Epidermal melanocyte (primary cell): ENCODE data around the gene ARHGAP24.

Experiments used
- DNase-seq: peaks from one replicate; pipeline ENCODE4 v3.0.0; 2011; ENCODE audit warnings: low spot score; ENCODE audit not compliant: insufficient read length

Gene ARHGAP24

DNA sequence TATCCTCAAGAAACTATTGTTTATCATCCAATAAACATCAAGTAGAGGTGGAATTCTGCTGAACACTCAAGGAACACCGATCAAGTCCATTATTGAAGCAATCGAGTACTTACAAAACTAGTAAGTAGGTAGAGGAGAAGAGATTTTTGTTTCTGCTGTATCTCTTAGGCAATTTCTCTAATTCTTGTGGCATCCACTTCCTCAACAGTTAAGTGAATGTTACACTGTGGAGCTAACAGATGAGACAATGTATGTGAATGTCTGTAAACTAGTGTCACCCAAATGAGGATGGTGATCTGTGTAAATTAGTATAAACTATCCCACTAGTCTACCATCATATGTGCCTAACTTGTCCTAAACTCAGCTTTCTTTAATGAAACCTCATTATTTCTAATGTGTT, 261.6 kb downstream of the ARHGAP24 start:
- no peak for DNase-seq

DNA sequence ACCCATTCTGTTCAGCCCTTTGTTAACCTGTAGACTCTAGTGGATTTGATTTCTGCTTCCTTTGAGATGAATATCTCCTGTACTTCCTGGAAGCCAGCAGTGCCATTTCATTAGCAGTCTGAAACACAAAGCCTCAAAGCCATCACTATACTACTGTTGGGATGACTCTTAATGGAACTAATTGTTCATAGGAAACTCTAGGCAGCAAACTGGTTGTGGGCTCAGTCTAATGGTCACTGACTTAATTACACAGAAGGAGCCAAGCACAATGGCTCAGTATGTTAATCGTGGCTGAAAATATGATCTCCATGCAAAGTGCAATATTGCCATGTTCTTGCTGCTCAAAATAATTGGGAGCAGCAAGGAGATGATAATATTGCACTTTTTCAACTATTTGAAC, 262.3 kb downstream of the ARHGAP24 start:
- no peak for DNase-seq

DNA sequence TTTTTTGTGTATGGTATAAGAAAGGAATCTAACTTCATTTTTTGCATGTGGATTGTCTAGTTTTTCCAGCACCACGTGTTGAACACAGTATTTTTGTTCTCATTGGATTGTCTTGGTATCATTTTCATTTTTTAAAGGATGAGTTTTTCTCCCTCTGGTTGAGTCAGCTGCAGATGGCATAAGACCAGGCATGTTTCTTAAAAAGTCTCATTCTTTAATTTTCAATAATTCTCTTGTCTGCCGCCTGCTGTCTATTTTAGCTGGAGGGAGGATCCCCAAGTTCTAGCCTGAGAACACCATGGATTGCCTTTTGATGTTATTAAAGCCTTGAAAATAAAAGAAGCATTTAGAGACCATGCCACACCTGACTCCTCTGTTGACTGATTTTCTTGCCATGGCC, 263.8 kb downstream of the ARHGAP24 start:
- no peak for DNase-seq

DNA sequence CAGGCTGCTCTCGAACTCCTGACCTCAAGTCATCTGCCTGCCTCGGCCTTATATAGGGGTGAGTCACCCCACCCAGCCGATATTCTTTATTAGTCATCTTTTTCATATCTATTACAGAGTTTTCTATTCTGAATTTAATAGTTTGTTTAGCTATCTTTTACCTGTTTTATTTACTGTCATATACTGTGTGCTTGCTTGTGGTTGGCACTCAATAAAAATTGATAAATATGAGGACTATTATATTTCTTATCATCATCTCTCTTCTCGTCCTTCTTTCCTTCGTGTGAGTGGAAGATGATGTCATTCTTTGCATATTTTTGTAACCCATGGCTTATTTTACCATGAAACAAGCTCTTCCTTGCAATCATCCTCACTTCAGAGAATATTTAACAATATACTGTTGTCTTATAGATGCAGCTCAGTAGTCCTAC, 265.5 kb downstream of the ARHGAP24 start:
- DNase-seq: no peak

DNA sequence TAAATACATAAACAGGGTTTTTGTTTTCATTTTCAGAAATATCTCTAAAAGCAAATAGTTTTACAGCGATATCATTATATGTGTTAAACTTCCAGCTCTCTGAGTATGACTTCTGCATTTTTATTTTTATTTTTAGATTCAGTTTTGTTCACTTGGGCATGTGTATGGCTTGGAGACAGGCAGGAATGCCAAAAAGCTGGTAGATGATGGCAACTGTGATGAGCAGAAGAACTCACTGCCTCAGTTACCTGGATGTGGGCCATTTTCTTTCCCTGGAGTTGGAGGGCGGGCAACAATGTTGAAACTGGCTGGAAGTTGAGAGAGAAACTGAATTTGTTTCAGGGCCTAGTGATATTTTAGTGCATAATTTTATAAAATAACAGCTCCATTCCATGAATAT, 266.4 kb downstream of the ARHGAP24 start:
- DNase-seq: no peak

DNA sequence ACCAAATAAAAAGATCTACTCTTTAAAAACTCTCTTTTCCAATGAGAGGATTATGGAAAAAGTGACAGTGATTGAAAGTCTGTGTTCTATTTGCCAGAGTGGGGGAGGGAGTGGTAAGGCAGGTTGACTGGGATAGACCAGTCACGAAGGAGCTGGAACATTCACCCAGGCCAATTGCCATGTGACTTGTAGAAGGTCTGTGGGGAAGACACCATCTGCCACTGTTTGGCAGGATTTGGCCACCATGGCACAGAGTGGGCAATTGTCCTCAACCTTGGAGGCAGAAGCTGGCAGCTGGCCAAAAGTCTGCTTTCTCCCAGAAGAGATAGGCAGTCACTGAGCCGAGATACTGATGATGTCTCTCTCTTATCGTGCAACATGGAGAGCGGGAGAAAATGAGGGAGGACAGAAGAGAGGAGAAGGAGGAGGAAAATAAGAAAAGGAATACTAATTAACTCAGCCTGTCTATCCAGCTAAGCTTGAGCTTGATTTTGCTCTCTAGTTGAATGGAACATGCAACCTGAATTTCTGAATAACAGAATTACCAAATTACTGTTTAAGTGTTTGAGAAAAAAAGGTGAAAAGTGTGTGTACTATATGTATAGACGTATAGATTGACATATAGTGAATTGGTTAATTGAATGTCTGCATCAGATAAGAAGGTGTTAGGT, 267.1 kb downstream of the ARHGAP24 start:
- no peak for DNase-seq

DNA sequence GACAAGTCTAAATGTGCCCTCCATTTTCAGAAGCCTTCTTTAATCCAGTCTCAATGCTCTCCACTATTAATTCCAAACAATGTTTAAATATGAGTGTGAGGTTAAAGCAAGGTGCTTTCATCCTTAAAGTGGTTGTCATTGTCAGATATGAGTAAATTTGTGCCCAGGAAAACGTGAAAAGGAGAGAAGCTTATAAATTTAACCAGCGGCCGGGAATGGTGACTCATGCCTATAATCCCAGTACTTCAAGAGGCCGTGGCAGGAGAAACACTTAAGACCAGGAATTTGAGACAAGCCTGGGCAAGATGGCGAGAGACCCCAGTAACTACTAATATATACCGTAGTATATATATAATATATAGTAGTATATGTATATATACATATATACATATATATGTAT, 270.0 kb downstream of the ARHGAP24 start:
- no peak for DNase-seq

DNA sequence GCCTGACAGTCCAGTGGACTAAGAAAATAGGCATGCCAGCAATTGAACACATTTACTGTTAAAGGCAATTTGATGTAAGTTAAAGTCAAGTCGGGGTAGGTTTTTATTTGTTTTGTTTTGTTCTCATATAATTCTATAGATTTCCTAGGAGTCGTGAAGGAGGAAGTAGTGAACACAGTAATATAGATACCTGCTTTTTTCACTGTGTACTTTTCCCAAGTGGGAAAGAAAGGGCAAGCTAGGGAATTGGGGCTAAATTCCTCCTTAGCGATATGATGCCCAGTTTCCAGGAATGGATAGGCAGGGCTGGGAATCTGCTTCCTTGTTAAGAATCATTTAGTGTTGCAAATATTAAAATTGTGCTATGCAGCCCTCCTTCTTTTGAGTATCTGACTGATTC, 271.0 kb downstream of the ARHGAP24 start:
- no peak for DNase-seq

DNA sequence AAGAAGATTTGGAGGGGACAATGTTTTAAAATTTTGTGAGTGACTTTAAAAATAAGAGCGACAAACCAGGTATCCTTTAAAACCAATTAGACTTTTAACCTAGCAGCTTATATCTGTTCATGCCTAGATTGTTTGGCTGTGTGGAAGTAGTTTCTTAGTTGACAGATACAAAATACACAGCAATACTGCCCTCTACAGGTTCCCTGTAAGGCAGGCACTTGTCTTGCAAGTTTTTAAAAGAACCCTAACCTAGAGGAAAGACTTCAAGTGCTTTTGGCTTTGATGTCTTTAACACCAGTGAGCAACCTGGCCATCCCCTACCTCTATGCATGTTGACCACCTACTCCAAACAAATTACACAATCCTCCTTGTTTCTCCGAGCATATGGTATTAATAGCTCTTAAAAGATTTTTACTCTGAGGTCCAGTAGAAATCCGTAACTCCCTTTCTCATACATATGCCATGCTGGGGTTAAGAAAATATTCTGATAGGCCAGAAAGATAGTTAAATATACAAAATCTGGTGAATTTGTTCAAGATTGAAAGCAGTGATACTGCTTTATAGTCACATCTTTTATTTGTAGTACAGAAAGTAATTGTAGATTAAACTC, 273.0 kb downstream of the ARHGAP24 start:
- DNase-seq: peak; percentile 32

DNA sequence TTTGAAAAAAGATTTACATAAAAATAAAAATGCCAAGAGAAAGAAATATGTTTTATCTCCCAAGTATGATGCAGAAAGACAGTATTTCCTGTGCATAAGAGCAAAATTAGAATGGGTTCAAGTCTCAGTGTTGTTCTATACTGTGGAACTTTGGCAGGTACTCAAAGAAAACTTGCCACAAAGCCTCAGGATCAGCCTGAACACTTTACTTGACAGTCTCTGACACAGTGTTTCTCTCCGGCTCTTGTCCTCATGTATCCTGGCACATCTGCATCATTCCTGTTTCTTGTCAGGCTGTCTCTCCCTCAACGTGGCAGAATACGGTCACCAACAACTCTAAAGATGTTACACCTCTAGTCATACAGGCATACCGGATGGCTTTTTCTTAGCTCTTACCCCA, 273.7 kb downstream of the ARHGAP24 start:
- no peak for DNase-seq

DNA sequence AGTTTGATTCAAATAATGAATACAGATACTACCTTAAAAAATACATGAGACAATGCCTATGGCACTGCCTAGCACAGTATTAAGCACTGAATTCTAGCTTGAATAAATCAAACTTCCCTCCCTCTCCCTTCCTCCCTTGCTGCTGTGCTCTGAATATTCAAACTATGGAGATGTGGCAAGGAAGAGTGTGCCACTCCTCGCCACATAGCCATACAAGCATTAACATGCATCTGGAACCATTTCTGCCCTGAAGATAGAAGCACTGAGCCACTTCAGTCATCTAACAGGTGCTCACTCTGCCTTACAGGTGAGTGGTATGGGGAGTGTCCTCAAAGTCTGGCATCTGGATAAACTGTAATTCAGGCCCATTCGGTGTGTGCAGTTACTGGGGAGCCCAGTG, 276.9 kb downstream of the ARHGAP24 start:
- DNase-seq: no peak

DNA sequence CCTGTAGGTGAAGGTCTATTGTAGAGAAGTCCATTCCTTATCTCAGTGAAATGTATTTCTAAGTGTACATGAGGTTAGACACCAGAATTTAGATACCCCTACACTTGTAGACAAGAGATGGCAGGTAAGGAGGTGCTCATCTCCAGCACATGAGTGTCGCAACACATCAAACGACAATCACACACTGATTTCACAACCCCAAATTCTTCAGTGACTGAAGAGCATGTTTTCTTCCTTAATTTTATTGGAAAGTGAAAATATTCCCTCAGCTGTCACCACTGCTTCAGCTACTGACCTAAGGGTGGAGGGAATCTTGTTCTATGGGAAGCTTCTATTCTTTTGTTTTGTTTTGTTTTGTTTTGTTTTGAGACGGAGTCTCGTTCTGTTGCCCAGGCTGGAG, 280.3 kb downstream of the ARHGAP24 start:
- DNase-seq: no peak

DNA sequence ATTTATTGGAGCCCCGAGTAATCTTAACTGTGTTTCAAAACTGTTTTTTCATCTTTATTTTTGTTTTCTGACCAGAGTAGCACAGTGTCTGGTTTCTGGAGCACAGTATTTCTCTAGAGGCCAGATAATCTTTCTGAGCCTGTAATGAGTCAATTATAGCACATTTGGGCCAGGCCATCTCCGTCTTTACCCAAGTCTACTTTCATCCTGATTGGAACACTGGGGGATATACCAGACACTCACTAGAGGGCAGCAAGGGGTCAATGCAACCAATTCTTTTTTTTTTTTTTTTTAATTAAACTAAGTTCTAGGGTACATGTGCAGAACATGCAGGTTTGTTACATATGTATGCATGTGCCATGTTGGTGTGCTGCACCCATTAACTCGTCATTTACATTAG, 282.0 kb downstream of the ARHGAP24 start:
- DNase-seq: no peak

DNA sequence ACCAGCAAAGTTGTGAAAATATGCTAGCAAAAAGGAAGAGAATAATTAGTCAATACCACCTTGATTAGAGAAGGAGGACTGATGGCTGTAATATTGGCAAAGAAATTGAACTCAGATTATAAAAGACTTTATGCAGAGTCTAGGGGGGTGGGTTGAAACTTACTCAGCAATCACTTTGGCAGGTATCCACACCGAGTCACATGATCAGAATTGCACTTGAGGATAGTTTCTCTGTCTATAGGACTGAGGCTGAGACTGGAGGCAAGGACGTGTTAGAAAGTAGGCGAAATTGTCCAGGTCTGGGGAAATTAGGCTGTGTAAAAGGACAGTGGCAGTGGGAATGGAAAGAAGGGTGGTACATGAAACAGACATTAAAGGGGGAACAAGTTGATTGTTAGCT, 284.4 kb downstream of the ARHGAP24 start:
- DNase-seq: no peak

DNA sequence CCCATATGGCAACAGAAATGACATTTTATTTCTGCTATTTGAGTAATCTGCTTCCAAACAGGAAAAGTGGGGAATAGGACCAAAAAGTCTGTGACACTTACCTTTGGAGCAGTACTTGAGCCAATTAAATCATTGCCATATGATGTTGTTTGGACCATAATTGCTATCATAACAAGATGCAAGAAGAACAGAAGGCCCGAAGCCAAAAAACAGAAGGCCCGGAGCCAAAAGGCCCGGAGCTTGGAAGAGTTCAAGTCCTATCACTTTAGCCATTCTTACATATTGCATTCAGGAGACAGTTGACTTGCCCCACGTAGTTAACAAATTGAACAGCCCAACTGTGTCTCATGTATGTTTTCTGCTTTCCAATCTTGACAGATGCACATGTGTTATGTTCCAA, 285.6 kb downstream of the ARHGAP24 start:
- DNase-seq: no peak

DNA sequence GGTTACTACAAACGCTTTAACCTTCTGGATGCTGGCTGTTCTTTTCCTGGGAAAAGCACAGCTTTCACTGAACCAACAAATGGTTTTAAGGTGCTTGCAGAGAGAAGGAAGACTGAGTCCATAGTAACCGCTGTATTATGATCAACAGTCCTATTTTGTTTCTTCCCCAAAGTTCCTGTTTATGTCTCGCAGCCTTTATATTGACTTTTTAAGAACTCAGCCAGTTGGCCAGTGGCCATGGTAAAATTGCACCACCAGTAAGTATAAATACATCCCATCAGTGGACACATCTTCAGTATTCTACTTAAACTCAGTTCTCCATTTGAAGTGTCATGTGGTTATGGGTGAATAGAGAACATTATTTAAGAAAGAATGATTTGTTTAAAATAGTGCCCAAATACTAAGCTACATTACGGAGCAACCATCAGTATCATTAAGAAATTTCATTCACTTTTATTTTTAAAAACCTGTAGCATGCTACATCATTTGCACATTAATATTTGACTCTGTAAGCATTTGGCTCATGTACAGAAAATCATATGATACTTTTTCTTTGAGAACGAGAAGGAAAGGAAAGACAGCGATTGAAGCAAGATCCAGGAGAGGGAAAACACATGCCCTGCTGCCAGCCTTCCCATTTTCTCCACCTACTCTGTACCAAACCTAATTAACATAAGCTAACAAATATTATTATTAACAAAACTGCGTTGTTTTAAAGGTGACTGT, 287.0 kb downstream of the ARHGAP24 start:
- DNase-seq: no peak

DNA sequence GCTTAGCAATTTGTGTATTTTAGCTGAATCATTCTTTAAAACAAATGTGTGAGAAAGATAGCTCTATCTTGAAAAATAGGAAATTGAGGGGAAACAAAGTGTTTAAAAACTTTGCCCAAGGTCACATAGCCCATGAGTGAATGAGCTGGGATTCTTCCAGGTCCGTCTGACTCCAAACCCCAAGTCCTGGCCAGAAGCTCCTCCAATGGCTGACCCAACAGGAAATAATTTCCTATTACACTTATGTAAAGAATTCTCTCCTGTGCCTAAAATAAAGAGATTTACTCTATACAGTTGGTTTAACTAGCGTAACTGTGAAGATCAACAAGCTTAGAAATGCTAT, 287.6 kb downstream of the ARHGAP24 start:
- no peak for DNase-seq

DNA sequence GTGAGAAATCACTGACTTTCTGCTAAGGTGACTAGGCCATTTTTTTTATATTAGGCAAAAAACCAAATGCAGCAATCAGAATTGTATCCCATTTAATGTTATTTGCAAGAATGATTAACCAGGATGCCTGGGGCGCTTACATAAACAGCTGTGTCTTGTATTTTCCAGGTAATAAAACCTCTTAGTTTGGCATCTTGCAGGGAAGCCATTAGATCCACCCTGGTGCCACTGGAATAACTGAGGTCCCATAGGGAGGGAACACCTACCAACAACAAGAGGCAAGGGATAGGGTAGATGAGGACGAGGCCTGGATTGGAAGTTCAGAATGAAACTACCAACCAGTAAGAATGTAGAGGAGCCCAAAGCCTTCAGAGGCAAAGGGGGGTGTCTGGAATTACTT, 288.3 kb downstream of the ARHGAP24 start:
- DNase-seq: no peak

DNA sequence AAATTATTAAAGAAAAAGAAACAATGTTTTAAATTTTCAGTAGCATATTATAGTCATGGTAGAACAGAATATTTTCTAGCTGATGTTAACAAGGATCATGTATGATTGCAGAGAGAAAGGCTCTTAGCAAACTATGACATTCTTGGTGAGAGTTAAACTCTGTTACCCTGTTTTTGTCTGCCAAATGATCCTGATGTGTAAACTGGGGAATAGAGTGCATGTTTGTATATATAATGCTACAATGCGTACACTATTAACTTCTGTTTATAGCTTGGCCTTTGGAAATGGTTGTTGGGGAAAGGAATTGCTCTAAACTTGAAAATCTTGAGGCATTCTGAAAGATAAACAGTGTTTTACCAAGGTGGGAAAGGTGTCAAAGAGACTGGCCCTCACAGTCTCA, 292.7 kb downstream of the ARHGAP24 start:
- DNase-seq: no peak

DNA sequence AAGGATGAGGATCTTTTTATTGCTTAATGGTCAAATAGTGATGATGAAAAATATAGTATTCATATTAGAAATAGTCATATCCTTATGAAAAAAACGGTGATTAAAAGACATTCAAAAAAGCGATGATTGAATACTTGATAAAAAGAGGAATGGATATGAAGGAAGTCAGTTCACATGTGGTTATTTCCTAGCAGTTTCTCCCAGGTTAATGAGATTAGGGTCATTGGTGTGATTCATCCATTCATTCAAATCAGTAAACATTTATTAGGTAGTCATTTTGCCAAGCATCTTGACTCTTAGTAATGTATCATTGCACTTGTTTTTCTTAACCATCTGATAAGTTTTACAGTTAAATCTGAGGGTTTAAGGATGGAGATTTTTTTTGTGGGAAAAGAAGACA, 294.1 kb downstream of the ARHGAP24 start:
- no peak for DNase-seq

DNA sequence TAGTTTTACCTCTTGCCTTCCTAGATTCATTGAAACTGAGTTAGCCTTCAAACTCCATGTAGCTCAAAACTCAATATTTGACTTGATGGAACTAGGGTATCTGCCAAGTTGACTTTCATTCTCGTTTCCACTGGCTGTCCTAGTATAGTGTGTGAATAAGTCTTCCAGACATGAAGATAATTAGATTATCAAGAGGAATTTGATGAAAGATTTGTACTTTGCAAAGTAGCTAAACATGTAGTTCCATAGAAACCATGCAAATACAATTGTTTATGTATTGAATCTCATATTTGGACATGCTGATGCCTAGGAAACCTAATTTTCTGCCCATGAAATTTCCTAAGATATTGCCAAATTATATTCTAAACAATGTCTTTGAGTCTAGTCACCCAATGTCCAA, 297.5 kb downstream of the ARHGAP24 start:
- no peak for DNase-seq

DNA sequence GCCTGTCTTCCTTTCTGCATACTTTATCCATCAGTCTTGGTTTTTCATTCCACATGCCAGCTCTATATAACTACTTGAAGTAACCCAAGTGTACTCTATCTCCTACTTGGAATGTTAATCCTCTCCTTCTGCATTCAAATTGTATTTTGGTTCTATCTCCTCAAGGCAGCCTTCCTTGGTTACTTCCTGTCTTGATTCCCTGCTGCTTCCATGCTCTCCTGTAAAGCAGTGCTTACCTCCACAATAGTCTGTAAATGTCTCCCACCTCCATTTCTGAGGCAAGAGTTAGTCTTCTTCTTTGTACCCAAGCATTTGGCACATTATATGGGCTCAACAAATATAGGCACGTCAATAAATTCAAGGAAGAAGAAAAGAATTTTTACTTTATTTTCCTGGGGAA, 298.4 kb downstream of the ARHGAP24 start:
- DNase-seq: no peak

DNA sequence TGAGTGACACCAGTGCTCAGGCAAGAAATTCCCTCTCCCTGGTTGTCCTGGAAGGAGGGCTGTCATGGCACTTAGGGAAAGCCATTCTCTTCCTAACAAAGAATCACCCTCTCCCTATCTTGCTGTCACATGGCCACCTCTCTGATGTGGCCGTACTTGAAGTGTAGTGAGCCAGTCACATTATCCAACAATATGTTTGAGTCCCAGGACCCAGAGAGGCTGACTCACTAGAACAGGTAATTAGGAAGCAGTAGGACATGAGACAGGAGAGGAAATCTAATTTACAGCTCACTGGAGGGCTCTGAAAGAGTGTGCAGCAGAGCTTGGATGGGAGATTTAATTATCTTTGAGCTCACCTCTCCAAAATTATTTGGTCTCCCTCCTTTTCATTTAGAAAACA, 299.1 kb downstream of the ARHGAP24 start:
- no peak for DNase-seq
